ENCODE data around the gene VOPP1. TPM values are rescaled to one million over a fixed set of nuclear protein-coding genes. Genes with fewer than 3 reads are reported as not detected.

Gene VOPP1
- total and polyA plus RNA-seq, 2 donors (not counting 3 experiments of a cell fraction or from before 2014, with no cell fraction given) = 85.6 to 154 TPM

- H3K27me3 ChIP-seq (ENCODE audit: control insufficient read depth in 2 of 2, insufficient read depth in 2 of 2, low read length in 2 of 2) = no peaks in the 10 kb centered on the region
- H3K36me3 ChIP-seq (ENCODE audit: control insufficient read depth in 2 of 2, extremely low read depth in 1 of 2, insufficient read depth in 2 of 2, low read length in 2 of 2) = peaks cover 4 to 20% of the 10 kb centered on the region in 2 experiments
- CTCF ChIA-PET = interaction anchor here (1.4 to 1.6 kb wide), 2 partner anchors 10 to 20 kb away, joined by 4 read pairs; no protein-coding TSS in a partner anchor
- no peaks in the 10 kb centered on the region for H3K4me1 ChIP-seq (ENCODE audit: control insufficient read depth, extremely low read depth, insufficient read depth, low read length)
- FAIRE-seq = no peak
- no peak for DNase-seq (ENCODE audit: low read depth, low spot score)
- no peak overlapping the region for H3K4me3 ChIP-seq (replicated peaks in 1 of 3; ENCODE audit: insufficient read depth in 1 of 3, low read depth in 1 of 3, low read length in 3 of 3)
- no peak overlapping the region for H2AFZ ChIP-seq (ENCODE audit: low read depth, low read length)
- intact Hi-C loops (cut with micrococcal nuclease) = no loop called here
- no peaks in the 10 kb centered on the region for H4K20me1 ChIP-seq (replicated peaks; ENCODE audit: control insufficient read depth, extremely low read depth, insufficient read depth, low read length)
- H3K9me1 ChIP-seq (replicated peaks; ENCODE audit: control insufficient read depth, extremely low read depth, insufficient read depth, low read length) = no peaks in the 10 kb centered on the region
- no peaks in the 10 kb centered on the region for H3K9me3 ChIP-seq (replicated peaks; ENCODE audit: control insufficient read depth, insufficient read depth, low read length)
- H3K4me2 ChIP-seq (ENCODE audit: insufficient read depth, low read length) = no peak overlapping the region
- H3K9ac ChIP-seq (replicated peaks; ENCODE audit: extremely low read depth, insufficient read depth, low read length) = no peak overlapping the region
- no peak overlapping the region for H3K27ac ChIP-seq (ENCODE audit: insufficient read depth, low read depth, low read length)
- TF ChIP-seq EZH2 (IDR thresholded peaks at IDR 0.05; ENCODE audit: borderline replicate concordance, low read depth, low read length, severe bottlenecking) = no peak
- TF ChIP-seq GATA2 (IDR thresholded peaks at IDR 0.05; ENCODE audit: insufficient read depth, insufficient read length, low read depth, low read length) = no peak
- TF ChIP-seq POLR2A (IDR thresholded peaks at IDR 0.05; ENCODE audit: low read depth, low read length) = no peak
- no peak for TF ChIP-seq MAX (IDR thresholded peaks at IDR 0.05; ENCODE audit: insufficient read depth, insufficient read length)
- TF ChIP-seq POLR2AphosphoS5 (IDR thresholded peaks at IDR 0.05; ENCODE audit: insufficient read depth, low read depth, low read length) = no peak
- TF ChIP-seq JUN (IDR thresholded peaks at IDR 0.05; ENCODE audit: borderline replicate concordance, insufficient read depth, insufficient read length, low read depth) = no peak
- no peak for TF ChIP-seq FOS (IDR thresholded peaks at IDR 0.05; ENCODE audit: borderline replicate concordance, insufficient read depth, low read length)
- no peak for TF ChIP-seq CTCF (IDR thresholded peaks at IDR 0.05; ENCODE audit: extremely low read depth in 1 of 2, insufficient read depth in 1 of 2, low read depth in 1 of 2, low read length in 2 of 2)
- TF ChIP-seq MYC (IDR thresholded peaks at IDR 0.05; ENCODE audit: low read depth, low read length) = no peak
- POLR2A ChIA-PET = no interaction called here
- dilution Hi-C loops (cut with MboI; ENCODE audit: extremely low pct_ligation_motif_present, low sequenced_read_pairs) = no loop called here
- H3K79me2 ChIP-seq (ENCODE audit: control insufficient read depth, insufficient read depth, low read length) = peaks cover 67% of the 10 kb centered on the region
- BruUV-seq (replicated peaks) = no TSS peak
Observed at GRCh38 chr7:55521917-55522902, 50.1 kb downstream of the VOPP1 start.
